Uterus (tissue), 4 donors: Measurements from ENCODE around the gene SLC25A18. TPM values are rescaled to one million over a fixed set of nuclear protein-coding genes. Genes with fewer than 3 reads are reported as not detected.
A peak's percentile ranks its signal among the peaks of the same experiment; 100 is the strongest.

Experiments
- DNase-seq, 2 donors: peaks; one replicate each; pipeline ENCODE4 v3.0.0-alpha.2; 2019 to 2020
- H3K27ac ChIP-seq, 2 donors: fragments of 200-600 bp; sonication (generic); 1 replicate in 1 of 2; 2 replicates in 1 of 2; pipeline ENCODE4 v1.5.1; 2016 to 2018
- H3K27me3 ChIP-seq, 2 donors: fragments of 200-600 bp; sonication (generic); one replicate each; pipeline ENCODE4 v1.5.1; 2018 to 2019; ENCODE audit warnings: control low read depth in 1 of 2
- H3K36me3 ChIP-seq, 2 donors: fragments of 200-600 bp; sonication (generic); one replicate each; pipeline ENCODE4 v1.5.1; 2019; ENCODE audit warnings: control low read depth in 1 of 2
- H3K4me1 ChIP-seq, 2 donors: fragments of 200-600 bp; sonication (generic); one replicate each; pipeline ENCODE4 v1.5.1; 2018 to 2019; ENCODE audit warnings: control low read depth in 1 of 2
- H3K4me3 ChIP-seq, 2 donors: fragments of 200-600 bp; sonication (generic); 1 replicate in 1 of 2; 2 replicates in 1 of 2; pipeline ENCODE4 v1.5.1; 2018 to 2019; ENCODE audit warnings: mild to moderate bottlenecking in 1 of 2
- H3K9me3 ChIP-seq, 2 donors: fragments of 200-600 bp; sonication (generic); one replicate each; pipeline ENCODE4 v1.5.1; 2019; ENCODE audit warnings: control low read depth in 1 of 2
- POLR2A ChIP-seq, 2 donors: fragments of 450-650 bp; IDR thresholded peaks; one replicate each; pipeline ENCODE4 v1.6.1; 2016; ENCODE audit warnings: antibody characterized with exemption in 2 of 2, mild to moderate bottlenecking in 1 of 2, moderate library complexity in 1 of 2
- intact Hi-C: fragments of 100-400 bp; cut with DNase I; formaldehyde crosslinking; loops from one replicate; pipeline ENCODE4 v1.15.1; 2023; ENCODE audit warnings: low total_unique reads
- total RNA-seq, 4 donors: library from RNA; depleted of rRNA in 3 of 4; stranded (reverse); fragments of >200 nt in 3 of 4; gene quantifications; one replicate each; pipeline versions ENCODE4 v1.1.0 to v1.2.4, GENCODE V29; 2014 to 2023
- TF ChIP-seq, protein P1 (sequence below), 4 experiments: fragments of 200-600 bp in 2 of 4; fragments of 450-650 bp in 2 of 4; sonication (generic) in 2 of 4; IDR thresholded peaks; one replicate each; pipeline ENCODE4 v1.5.1; 2016 to 2019; ENCODE audit warnings: antibody characterized with exemption in 4 of 4, mild to moderate bottlenecking in 2 of 4, moderate library complexity in 1 of 4
- donor health status: DM: yes; HTN: yes; CAD: no.

The SLC25A18 gene
- total RNA-seq, 4 donors from 2014 or later: 6.2 to 11.7 TPM; not detected in 2

DNA sequence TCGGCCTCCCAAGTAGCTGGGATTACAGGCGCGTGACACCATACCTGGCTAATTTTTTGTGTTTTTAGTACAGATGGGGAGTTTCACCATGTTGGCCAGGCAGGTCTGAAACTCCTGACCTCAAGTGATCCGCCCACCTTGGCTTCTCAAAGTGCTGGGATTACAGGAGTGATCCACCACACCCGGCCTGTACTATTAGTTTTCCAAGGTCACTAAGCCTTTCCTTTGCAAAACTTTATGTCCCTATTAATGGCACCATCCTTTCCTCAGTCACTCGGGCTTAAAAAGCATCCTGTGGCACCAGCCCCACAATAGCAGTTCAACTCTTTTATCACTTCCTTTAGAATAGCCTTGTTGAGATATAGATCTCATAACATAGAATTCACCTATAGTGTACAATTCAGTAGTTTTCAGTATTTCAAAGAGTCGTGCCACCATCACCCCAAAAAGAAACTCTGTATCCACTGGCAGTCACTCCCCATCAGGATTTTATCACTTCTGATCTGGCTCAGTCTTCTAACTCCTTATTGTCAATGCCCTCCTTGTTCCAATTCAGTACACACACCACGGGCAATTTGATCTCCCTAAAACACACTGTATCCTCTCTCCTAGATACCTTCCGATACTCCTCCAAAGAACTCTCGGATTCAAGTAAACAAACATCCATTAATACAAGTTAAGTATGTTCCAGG lies 74.3 kb downstream of the SLC25A18 start:
- no peak for DNase-seq
- Histone ChIP-seq H3K9me3 (no peaks in the 10 kb centered on the region), H3K4me1 (no peaks in the 10 kb centered on the region), H3K36me3 (no peaks in the 10 kb centered on the region), H3K27ac (peak overlapping the region; percentile 96 to 99), H3K4me3 (peak overlapping the region; percentile 92 to 94), H3K27me3 (no peaks in the 10 kb centered on the region)
- intact Hi-C loops: no loop called here
- TF ChIP-seq POLR2A (IDR thresholded peaks at IDR 0.05): no peak
- TF ChIP-seq, protein P1, sequence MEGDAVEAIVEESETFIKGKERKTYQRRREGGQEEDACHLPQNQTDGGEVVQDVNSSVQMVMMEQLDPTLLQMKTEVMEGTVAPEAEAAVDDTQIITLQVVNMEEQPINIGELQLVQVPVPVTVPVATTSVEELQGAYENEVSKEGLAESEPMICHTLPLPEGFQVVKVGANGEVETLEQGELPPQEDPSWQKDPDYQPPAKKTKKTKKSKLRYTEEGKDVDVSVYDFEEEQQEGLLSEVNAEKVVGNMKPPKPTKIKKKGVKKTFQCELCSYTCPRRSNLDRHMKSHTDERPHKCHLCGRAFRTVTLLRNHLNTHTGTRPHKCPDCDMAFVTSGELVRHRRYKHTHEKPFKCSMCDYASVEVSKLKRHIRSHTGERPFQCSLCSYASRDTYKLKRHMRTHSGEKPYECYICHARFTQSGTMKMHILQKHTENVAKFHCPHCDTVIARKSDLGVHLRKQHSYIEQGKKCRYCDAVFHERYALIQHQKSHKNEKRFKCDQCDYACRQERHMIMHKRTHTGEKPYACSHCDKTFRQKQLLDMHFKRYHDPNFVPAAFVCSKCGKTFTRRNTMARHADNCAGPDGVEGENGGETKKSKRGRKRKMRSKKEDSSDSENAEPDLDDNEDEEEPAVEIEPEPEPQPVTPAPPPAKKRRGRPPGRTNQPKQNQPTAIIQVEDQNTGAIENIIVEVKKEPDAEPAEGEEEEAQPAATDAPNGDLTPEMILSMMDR (IDR thresholded peaks at IDR 0.05): no peak

DNA sequence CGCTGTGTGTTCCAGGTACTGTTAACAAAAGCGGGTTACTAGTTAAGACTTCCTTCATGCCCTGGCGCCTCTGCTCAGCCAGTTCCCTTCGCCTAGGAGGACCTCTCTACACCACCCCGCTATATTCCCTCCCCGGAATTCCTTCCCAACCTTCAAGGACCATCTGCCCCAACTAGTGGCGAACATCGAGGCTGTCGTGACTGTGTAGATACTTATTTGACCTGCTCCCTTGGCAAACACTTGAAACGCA lies 74.8 kb downstream of the SLC25A18 start:
- H3K4me1 ChIP-seq: no peaks in the 10 kb centered on the region
- TF ChIP-seq, protein P1 (IDR thresholded peaks at IDR 0.05): no peak
- TF ChIP-seq POLR2A (IDR thresholded peaks at IDR 0.05): no peak

DNA sequence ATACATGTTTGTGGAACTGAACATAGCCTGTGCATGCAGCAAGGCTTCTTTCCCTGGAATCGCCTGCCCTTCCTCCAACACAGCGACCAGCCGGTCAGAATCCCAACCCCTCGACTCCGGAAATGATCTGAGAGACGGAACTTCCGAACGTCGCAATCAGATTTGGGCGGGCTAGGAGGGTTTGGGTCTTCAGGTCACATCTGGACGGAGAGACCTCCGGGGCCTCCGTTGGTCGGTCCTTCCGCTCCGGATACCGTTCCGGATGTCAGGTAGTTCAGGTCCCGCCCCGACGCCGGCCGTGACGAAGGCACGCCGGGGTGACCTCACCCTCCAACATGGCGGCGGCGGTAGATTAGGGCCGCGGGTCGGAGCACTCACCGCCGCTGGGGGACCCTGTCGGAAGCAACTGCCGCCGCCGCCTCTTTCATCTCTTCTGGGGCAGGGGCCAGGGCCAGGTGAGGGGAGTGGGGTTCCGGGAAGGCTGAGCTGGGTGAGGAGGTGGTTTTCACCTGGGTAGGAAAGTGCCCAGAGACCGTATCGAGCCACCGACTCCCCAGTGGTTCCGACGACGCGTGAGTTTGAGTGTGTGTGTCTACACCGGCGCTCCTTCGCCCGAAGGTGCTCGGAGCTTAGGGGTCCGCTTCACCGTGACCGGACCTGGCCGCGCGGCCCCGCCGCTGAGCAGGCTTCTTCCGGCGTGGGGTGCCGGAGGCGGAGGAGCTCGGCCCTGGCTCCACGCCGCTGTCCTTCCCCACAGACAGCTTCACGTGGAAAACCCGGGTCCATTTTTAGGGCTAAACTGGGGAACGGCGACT lies 75.3 kb downstream of the SLC25A18 start, which contains the start of gene BCL2L13:
BCL2L13 (plus strand) TSS at position 326 of the 815 bp plus-strand sequence. CDS start 16,955 bp downstream, outside the sequence.
- Histone ChIP-seq H3K27me3 (no peaks in the 10 kb centered on the region), H3K4me3 (peak within 1 kb of the TSS; percentile 92 to 94), H3K27ac (peak within 1 kb of the TSS; percentile 96 to 99), H3K9me3 (no peaks in the 10 kb centered on the region), H3K4me1 (no peaks in the 10 kb centered on the region), H3K36me3 (no peaks in the 10 kb centered on the region)
- intact Hi-C loops: no loop called here
- DNase-seq: peak; percentile 90 to 92
- TF ChIP-seq, protein P1 (IDR thresholded peaks at IDR 0.05): peak in 3 of 4 experiments; percentile 6 to 34 (median 16)
- peak; percentile 96 to 98 for TF ChIP-seq POLR2A (IDR thresholded peaks at IDR 0.05)

More for the DNA sequence above, 74.8 kb downstream of the SLC25A18 start:
- intact Hi-C loops: no loop called here
- no peaks in the 10 kb centered on the region for H3K36me3 ChIP-seq
- H3K9me3 ChIP-seq: no peaks in the 10 kb centered on the region
- peak overlapping the region; percentile 92 to 94 for H3K4me3 ChIP-seq
- H3K27ac ChIP-seq: peak overlapping the region; percentile 96 to 99
- DNase-seq: no peak
- no peaks in the 10 kb centered on the region for H3K27me3 ChIP-seq

DNA sequence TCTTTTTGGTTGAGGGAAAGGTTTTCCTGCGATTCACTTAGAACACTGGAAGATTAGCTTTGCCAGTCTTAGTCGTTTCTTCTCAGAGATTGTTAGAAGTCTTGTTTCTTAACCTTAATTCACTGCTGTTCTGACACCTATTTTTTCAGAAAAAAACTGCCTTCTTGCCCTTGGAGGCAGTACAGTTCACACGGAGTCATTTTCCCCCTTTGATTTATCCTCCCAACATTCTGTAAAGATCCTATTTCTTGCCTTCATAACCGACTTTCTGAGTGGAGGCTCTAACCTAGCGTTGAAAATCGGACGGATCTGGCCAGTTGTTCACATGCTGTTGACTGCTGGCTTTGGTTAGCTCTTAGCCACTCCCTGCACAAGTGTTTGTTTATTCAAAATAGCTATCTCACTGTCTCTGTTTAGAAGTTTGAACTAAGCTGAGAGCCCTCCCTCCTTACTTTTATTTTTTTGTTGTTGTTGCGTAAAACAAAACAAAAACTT lies 76.0 kb downstream of the SLC25A18 start:
- TF ChIP-seq, protein P1 (IDR thresholded peaks at IDR 0.05): peak in 1 of 4 experiments; percentile 6
- TF ChIP-seq POLR2A (IDR thresholded peaks at IDR 0.05): no peak
- peak overlapping the region; percentile 92 to 94 for H3K4me3 ChIP-seq
- no peaks in the 10 kb centered on the region for H3K27me3 ChIP-seq
- H3K27ac ChIP-seq: peak overlapping the region; percentile 96 to 99
- H3K9me3 ChIP-seq: no peaks in the 10 kb centered on the region
- intact Hi-C loops: no loop called here
- DNase-seq: no peak
- no peaks in the 10 kb centered on the region for H3K36me3 ChIP-seq
- no peaks in the 10 kb centered on the region for H3K4me1 ChIP-seq

Other genes starting within 250 kb of the SLC25A18 start
- gene CECR2, start 194.0 kb upstream of the SLC25A18 start, total RNA-seq: 1 to 10 TPM in 3 of 4 donors, under 1 TPM in 1; under 0.01 to 6.3 (median 3.8) TPM
- 100 to 1,000 TPM in 3 of 4 donors, 10 to 100 TPM in 1; 88.7 to 147 (median 121) TPM for gene ATP6V1E1, start 65.3 kb downstream of the SLC25A18 start, total RNA-seq
- gene BCL2L13, start 75.3 kb downstream of the SLC25A18 start, total RNA-seq: 10 to 100 TPM; 15.3 to 35.3 (median 30.1) TPM
- gene BID, start 211.0 kb downstream of the SLC25A18 start, total RNA-seq: 10 to 100 TPM in 2 of 4 donors, 1 to 10 TPM in 1, under 1 TPM in 1; 0.77 to 96.2 (median 10.4) TPM